DMS 273 (cell line): Measurements from ENCODE around the gene ANKHD1.

ENCODE experiments used
- DNase-seq: peaks from one replicate; lab custom pipeline; 2025; ENCODE audit not compliant: unreplicated experiment; lab: John Stamatoyannopoulos, UW

Gene ANKHD1, protein sequence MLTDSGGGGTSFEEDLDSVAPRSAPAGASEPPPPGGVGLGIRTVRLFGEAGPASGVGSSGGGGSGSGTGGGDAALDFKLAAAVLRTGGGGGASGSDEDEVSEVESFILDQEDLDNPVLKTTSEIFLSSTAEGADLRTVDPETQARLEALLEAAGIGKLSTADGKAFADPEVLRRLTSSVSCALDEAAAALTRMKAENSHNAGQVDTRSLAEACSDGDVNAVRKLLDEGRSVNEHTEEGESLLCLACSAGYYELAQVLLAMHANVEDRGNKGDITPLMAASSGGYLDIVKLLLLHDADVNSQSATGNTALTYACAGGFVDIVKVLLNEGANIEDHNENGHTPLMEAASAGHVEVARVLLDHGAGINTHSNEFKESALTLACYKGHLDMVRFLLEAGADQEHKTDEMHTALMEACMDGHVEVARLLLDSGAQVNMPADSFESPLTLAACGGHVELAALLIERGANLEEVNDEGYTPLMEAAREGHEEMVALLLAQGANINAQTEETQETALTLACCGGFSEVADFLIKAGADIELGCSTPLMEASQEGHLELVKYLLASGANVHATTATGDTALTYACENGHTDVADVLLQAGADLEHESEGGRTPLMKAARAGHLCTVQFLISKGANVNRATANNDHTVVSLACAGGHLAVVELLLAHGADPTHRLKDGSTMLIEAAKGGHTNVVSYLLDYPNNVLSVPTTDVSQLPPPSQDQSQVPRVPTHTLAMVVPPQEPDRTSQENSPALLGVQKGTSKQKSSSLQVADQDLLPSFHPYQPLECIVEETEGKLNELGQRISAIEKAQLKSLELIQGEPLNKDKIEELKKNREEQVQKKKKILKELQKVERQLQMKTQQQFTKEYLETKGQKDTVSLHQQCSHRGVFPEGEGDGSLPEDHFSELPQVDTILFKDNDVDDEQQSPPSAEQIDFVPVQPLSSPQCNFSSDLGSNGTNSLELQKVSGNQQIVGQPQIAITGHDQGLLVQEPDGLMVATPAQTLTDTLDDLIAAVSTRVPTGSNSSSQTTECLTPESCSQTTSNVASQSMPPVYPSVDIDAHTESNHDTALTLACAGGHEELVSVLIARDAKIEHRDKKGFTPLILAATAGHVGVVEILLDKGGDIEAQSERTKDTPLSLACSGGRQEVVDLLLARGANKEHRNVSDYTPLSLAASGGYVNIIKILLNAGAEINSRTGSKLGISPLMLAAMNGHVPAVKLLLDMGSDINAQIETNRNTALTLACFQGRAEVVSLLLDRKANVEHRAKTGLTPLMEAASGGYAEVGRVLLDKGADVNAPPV (N-terminal part only)

DNA sequence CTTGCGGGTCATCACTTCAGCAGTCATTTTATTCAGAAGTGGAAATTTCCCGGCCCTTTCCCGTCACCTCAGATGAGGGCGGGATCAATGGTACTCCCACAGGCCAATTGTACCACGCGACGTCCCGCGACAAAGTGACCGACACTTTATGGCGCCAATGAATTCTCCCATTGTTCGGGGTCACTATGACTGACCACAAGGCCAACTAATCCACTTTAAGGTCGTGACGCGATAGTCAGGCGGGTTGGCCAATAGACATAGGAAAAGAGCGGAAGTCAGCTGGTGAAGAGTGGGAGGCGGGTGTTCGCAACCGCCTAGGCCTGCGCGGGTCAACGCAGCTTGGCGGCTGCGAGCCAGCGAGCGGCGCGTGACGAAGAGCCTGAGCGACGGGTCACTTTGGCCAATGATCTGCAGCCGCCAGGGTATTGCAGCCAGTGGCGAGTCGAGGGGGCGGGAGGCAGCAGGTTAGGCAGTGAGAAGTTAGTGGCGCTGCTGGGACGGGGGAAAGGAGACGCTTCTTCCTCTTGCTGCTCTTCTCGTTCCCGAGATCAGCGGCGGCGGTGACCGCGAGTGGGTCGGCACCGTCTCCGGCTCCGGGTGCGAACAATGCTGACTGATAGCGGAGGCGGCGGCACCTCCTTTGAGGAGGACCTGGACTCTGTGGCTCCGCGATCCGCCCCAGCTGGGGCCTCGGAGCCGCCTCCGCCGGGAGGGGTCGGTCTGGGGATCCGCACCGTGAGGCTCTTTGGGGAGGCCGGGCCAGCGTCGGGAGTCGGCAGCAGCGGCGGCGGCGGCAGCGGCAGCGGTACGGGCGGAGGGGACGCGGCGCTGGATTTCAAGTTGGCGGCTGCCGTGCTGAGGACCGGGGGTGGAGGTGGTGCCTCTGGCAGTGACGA is at the start of gene ANKHD1:
TSS of gene ANKHD1 (plus strand) at position 472 of the 896 bp plus-strand sequence. CDS start at position 607, 135 bp downstream.
- DNase-seq = peak; percentile 100

DNA sequence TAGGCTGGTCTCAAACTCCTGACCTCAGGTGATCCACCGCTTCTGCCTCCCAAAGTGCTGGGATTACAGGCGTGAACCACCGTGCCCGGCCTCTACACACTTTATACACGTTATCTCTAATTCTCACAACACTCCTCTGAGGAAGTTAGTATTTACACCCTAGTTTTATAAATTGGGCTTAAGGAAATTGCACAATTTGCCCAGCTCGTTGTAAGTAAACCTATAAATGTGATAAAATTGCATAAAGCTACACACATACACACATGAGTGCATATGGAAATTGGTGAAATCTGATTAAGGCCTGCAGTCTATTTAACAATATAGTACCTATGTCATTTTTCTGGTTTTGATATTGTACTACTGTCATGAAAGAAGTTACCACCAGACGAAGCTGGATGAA is 46.1 kb upstream of the ANKHD1 start:
- no peak for DNase-seq

DNA sequence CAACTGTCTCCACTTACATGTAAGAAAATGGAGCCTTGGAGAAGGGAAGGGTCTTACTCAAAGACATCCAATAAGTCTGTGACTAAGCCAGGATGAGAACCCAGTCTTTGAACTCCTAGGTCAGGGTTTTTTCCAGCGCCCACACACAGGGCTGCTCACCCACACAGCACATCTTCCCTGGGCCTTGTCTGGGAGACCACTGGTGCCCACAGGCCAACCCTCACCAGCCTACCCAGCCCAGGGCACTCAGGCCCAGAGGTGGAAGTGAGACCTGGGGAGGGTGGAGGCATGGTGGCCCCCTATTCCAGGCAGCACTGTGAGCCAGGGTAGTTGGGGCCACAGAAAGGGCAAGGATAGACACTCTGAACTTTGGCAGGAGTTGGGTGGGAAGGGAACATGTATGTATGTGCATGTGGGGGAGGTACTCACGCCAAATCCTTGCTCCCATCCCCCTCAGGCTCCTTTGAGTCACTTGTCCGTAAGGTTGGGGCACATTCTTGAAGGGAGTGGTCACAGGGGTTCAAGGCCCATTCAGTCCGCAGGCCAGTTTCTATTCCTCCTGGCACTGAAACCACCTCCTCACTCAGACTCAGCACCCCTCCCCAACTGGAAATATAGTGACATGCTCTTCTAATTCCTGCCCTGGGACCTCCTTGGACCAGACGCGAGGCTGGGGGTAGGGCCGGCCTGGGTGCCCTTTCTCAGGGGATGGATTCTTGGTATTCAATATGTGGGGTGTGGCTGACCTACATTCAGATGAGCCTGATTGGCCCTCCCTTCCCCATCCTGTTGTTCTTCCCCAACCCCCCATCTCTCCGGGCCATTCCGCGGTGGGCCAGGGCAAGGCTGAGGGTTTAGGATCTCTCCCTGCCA is 44.5 kb upstream of the ANKHD1 start:
- no peak for DNase-seq

DNA sequence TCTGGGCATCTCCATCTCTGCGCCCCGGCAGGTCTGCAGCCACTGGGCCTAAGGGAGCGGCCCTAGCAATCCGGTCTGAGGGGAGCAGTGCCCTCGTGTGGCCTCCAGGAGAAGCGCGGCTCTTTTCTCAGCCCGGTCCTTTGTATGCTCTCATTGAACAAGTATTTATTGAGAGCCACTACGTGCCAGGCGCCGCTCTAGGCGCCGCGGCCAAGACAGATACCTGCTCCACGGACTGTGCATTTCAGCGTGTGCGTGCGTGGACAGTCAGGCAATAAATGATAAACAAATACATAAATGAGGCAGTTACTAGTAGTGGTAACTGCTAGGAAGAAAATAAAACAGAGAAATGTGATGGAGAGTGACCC is 43.9 kb upstream of the ANKHD1 start:
- DNase-seq = peak; percentile 93

DNA sequence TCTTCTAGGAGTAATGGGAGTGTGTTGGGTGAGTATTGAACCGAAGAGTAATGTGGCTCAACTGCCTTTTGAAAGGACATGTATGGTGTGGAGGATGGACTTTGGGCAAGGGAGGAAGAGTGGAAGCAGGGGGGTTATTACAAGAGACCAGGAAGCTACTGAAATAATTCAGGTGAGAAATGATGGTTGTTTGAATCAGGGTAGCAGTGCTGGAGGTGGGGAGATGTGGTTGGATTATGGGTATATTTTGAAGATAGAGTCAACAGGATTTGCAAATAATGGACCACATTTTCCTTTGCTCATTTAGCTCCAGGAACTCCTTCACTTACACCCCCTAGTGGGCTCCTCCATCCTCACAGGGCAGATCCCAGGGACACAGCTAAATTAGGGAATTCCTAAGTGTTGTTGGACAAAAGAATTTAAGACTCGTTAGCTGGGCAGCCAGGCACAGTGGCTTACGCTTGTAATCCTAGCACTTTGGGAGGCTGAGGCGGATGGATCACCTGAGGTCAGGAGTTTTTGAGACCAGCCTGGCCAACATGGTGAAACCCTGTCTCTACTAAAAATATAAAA is 42.8 kb upstream of the ANKHD1 start:
- peak; percentile 78 for DNase-seq

DNA sequence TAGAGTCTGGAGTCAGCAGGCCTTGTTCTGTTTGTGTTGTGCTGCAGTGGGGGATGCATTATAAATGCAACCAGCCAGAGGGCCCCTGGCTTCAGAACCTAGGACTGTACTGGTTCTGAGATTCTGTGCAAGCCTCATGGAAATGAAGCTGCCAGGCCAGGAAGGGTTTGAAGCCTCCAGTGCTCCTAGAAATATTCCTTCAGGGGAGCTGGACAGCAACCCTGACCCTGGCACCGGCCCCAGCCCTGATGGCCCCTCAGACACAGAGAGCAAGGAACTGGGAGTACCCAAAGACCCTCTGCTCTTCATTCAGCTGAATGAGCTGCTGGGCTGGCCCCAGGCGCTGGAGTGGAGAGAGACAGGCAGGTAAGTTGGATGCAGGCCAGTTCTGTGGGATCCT is 41.5 kb upstream of the ANKHD1 start, which contains the start of gene SLC4A9:
TSS of gene SLC4A9 (plus strand) at position 94 of the 400 bp plus-strand sequence. CDS start at position 137, 43 bp downstream.
- DNase-seq = no peak

DNA sequence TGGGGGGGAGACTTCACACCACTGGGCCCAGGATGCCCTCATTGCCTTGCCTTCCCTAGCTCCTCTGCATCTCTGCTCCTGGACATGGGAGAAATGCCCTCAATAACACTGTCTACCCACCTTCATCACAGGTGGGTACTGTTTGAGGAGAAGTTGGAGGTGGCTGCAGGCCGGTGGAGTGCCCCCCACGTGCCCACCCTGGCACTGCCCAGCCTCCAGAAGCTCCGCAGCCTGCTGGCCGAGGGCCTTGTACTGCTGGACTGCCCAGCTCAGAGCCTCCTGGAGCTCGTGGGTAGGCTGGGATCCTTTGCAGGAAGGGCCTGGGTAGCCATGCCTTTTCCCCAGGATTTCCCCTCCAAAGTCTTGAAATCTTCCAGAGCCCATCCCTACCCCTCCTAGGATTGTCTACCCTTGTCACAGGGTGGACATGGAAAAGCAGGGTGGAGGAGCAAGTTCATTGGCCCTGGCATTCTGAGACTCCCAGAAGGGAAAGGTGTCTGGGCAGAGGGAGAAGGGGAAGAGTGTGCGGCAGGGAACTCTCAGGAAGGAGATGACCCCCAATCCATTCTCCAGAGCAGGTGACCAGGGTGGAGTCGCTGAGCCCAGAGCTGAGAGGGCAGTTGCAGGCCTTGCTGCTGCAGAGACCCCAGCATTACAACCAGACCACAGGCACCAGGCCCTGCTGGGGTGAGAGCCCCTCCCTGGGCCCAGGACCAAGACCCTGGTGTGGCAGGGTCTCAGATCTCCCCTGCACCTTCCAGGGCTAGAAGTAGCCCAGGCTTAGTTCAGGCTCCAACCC is 40.8 kb upstream of the ANKHD1 start:
- DNase-seq = no peak

DNA sequence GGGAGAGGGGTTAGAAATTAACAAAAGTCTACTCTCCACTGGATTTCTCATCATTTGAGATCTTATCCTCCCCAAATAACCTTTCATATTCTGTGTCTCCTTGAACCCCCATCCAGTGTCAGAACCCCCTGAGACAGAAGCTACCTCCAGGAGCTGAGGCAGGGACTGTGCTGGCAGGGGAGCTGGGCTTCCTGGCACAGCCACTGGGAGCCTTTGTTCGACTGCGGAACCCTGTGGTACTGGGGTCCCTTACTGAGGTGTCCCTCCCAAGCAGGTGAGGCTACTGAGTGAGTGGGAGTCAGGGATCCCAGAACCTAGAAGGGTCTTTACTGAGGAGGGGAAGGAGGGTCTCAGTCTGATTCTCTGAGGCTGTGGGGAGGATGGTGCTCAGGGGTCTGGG is 39.7 kb upstream of the ANKHD1 start:
- DNase-seq = no peak

DNA sequence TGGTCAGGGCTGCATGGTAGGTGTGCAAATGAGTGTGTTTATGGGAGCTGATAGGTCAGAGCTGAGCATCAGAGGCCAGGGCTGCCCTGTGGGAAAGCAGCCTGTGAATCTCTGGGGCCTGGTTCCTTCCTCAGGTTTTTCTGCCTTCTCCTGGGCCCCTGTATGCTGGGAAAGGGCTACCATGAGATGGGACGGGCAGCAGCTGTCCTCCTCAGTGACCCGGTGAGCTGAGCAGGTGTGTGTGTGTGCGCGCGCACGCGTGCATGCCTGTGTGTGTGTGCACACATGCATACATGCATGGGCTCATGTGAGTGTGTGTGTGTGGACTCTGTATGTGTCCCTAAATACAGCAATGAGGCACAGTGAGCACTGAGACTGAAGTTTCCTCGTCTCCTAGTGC is 39.3 kb upstream of the ANKHD1 start:
- DNase-seq = no peak

DNA sequence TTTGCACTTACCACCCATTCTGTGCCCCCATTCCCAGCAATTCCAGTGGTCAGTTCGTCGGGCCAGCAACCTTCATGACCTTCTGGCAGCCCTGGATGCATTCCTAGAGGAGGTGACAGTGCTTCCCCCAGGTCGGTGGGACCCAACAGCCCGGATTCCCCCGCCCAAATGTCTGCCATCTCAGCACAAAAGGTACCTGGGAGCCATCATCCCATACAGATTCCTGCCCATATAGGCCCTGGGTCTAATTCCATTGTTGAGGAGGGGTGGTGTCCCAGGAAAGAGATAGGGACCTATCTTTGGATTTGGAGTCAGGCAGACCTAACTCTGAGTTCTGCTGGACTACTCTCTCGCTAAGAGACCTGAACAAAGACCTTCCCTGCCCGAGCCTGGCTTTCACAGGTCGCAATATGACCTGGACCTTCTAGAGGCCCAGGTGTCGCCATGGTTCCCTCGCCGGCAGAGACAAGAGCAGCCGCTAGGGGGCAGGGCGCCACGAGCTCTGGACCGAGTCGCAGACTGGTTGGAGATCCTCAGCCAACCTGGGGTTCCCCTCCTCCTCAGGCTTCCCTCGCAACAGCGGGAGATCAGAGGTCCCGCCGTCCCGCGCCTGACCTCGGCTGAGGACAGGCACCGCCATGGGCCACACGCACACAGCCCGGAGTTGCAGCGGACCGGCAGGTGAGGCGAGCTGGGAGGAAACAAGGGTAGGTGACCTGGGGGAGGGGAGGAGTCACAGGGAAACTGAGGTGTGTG is 38.6 kb upstream of the ANKHD1 start:
- peak; percentile 89 for DNase-seq

DNA sequence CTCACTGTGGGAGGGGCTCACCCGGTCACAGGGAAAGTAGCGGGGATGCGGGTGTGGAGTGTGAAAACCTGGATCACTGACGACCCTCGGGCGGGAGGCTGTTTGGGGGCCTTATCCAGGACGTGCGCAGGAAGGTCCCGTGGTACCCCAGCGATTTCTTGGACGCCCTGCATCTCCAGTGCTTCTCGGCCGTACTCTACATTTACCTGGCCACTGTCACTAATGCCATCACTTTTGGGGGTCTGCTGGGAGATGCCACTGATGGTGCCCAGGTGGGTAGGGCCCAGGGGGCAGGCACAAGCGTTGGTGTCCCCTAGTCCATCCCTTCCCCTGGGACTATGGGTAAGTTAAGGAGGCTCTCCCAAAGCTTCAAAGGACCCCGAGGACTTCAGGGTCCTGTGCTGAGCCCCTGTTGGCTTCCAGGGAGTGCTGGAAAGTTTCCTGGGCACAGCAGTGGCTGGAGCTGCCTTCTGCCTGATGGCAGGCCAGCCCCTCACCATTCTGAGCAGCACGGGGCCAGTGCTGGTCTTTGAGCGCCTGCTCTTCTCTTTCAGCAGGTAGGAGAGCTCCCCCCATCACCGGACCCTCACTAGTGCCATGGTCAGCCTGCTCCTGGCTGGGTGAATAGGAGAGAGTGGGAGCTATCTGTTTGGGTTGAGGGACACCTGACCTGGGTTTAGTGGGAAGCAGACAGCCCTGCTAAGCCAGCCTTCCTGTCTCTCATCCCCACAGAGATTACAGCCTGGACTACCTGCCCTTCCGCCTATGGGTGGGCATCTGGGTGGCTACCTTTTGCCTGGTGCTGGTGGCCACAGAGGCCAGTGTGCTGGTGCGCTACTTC is 37.8 kb upstream of the ANKHD1 start:
- DNase-seq = no peak

DNA sequence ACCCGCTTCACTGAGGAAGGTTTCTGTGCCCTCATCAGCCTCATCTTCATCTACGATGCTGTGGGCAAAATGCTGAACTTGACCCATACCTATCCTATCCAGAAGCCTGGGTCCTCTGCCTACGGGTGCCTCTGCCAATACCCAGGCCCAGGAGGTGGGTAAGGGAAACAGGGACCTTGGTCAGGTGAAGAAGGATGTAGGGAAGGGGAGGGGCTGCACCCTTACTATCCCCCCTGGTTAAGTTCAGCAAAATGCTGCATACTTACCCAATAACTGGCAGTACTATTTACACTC is 37.2 kb upstream of the ANKHD1 start:
- DNase-seq = no peak

DNA sequence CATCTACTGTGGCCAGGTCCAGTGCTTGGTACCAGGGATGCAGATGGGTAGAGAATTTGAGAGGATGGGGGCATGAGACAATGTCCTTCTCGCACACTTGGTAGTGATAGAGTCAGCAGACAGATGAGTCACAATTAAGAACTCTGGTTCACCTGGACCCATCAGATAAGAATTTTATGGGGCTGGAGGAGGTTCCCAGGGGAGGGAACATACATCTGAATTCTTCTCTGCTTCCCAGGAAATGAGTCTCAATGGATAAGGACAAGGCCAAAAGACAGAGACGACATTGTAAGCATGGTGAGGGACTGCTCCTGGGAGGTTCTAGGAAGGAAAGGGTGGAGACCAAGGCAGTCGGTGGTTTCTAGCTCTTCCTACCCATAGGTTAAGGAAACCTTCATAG is 36.4 kb upstream of the ANKHD1 start:
- DNase-seq = no peak

DNA sequence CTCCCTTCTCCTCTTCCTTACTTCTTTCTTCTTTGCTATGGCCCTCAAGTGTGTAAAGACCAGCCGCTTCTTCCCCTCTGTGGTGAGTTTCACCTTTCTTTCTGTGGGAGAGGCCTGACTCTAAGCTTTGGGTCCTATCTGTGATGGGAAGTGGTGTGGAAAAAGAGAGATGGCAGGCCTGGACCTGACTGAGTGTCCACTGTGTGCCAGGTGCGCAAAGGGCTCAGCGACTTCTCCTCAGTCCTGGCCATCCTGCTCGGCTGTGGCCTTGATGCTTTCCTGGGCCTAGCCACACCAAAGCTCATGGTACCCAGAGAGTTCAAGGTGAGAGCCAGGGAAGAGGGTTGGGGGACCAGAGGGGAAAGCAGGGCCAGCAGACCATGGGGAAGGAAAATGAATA is 35.7 kb upstream of the ANKHD1 start:
- no peak for DNase-seq

DNA sequence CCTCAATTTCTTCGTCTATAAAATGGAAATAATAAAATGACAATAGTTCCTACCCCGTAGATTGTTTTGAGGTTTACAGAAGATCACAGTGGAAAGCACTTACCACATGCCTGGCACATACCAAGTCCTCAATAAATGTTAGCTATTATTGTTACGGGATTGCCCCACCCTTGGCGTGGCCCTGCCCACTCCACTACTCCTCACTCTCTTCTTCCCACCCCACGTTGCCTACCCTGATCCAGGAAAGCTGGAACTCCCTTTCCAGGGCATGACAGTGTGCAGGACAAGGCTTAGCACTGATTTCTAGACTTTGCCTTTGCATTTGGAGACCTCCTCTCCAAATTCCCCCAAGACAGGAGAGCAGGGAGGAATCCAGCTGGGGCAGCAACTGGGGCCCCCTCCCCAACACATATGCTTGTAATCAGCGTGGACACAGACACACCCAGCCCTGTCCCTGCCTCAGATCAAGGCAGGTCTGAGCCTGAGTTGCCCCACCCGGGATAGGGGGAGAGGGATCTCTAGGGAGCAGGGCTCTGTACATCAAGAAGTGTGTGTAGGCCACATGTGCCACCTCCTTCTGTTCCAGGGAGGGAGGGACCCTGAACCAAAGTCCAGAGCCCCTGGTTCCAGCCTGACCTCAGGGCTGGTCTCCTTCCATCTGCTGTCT is 34.9 kb upstream of the ANKHD1 start:
- DNase-seq = no peak
